ENCODE results near the gene ARMH1.

DNA sequence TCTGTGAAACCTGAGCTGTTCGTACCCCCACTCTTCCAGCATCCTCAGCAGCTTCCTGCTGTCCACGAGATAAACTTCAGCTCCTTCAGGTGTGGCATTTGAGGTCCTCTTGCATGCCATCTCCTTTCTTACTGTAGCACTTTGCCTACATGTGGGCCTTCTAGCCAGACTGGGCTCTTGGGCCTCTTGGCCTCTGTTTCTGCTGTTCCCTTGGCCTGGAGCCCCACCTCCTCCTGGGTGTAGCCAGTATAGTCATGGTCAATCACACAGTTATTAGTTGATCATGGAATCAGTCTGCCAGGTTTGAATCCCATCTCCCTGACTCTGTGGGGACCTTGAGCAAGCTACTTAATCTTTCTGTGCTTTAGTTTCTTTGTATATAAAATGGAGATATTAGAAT is 26.6 kb upstream of the ARMH1 start:
- TF ChIP-seq POLR2AphosphoS5 (IDR thresholded peaks at IDR 0.05) (no peak), POLR2A (IDR thresholded peaks at IDR 0.05) (no peak)

All from spleen (tissue), 3 donors.